Eye (tissue), 1 donor: Measurements from ENCODE around the gene EPHB1.
"Not testable (repeated sequence)": the region's sequence is repeated elsewhere in the genome, so short reads cannot be mapped to it uniquely, and the experiment has no call there.

Experiments
- DNase-seq: peaks from one replicate; pipeline ENCODE4 v3.0.0-alpha.2; 2015

Gene EPHB1

GRCh38 chr3:135229018-135229495 lies 434.0 kb downstream of the EPHB1 start:
- peak; percentile 10 for DNase-seq

- no peak for DNase-seq
These were observed 436.7 kb downstream of the EPHB1 start for GRCh38 chr3:135231737-135232136.

GRCh38 chr3:135232226-135232625 lies 437.2 kb downstream of the EPHB1 start:
- no peak for DNase-seq

- not testable (repeated sequence) for DNase-seq
These were observed 438.4 kb downstream of the EPHB1 start for GRCh38 chr3:135233476-135233875.

GRCh38 chr3:135235541-135235940 lies 440.5 kb downstream of the EPHB1 start:
- DNase-seq, result no peak

- DNase-seq, result peak; percentile 25
These were observed 442.5 kb downstream of the EPHB1 start for GRCh38 chr3:135237371-135238143.

- peak; percentile 32 for DNase-seq
These were observed 443.3 kb downstream of the EPHB1 start for GRCh38 chr3:135238236-135238830.

GRCh38 chr3:135238871-135239614 lies 444.0 kb downstream of the EPHB1 start:
- peak; percentile 38 for DNase-seq

- DNase-seq, result no peak
These were observed 444.5 kb downstream of the EPHB1 start for GRCh38 chr3:135239615-135239884.

- peak; percentile 21 for DNase-seq
These were observed 445.4 kb downstream of the EPHB1 start for GRCh38 chr3:135240426-135240825.

GRCh38 chr3:135242285-135242684 lies 447.2 kb downstream of the EPHB1 start:
- no peak for DNase-seq

- no peak for DNase-seq
These were observed 448.6 kb downstream of the EPHB1 start for GRCh38 chr3:135243616-135244015.

GRCh38 chr3:135246027-135246426 lies 451.0 kb downstream of the EPHB1 start:
- no peak for DNase-seq

GRCh38 chr3:135248213-135248612 lies 453.2 kb downstream of the EPHB1 start:
- no peak for DNase-seq

- no peak for DNase-seq
These were observed 454.1 kb downstream of the EPHB1 start for GRCh38 chr3:135249186-135249585.

- DNase-seq, result no peak
These were observed 463.9 kb downstream of the EPHB1 start for GRCh38 chr3:135258916-135259315.

GRCh38 chr3:135260025-135260424 lies 465.0 kb downstream of the EPHB1 start:
- DNase-seq, result no peak

GRCh38 chr3:135261214-135261775 lies 466.2 kb downstream of the EPHB1 start:
- no peak for DNase-seq

GRCh38 chr3:135261916-135262315 lies 466.9 kb downstream of the EPHB1 start:
- DNase-seq, result no peak

- DNase-seq, result no peak
These were observed 467.4 kb downstream of the EPHB1 start for GRCh38 chr3:135262441-135262840.

GRCh38 chr3:135263331-135263730 lies 468.3 kb downstream of the EPHB1 start:
- no peak for DNase-seq

GRCh38 chr3:135267487-135267886 lies 472.4 kb downstream of the EPHB1 start:
- no peak for DNase-seq

GRCh38 chr3:135268941-135269532 lies 474.0 kb downstream of the EPHB1 start:
- peak; percentile 81 for DNase-seq
